Activated T-cell treated with anti-CD3 and anti-CD28 coated beads for 24 hours (primary cell): ENCODE measurements around the gene PABPC1L2B.
"Not testable (repeated sequence)": the region's sequence is repeated elsewhere in the genome, so short reads cannot be mapped to it uniquely, and the experiment has no call there.

ENCODE experiments used
- DNase-seq: peaks from one replicate; pipeline ENCODE4 v3.0.0-alpha.2; 2020; ENCODE audit warnings: low read depth

Gene PABPC1L2B

GRCh38 chrX:73002733-73003132, at the start of gene PABPC1L2B:
Gene PABPC1L2B, plus strand, starts transcription at chrX:73002939. Its CDS starts 704 bp downstream, at chrX:73003643.
- DNase-seq: not testable (repeated sequence)

- DNase-seq: not testable (repeated sequence)
These were observed 42.8 kb upstream of the PABPC1L2B start for GRCh38 chrX:72959971-72960370.

GRCh38 chrX:72971859-72972258, 30.9 kb upstream of the PABPC1L2B start:
- not testable (repeated sequence) for DNase-seq

- DNase-seq: not testable (repeated sequence)
These were observed 27.9 kb upstream of the PABPC1L2B start for GRCh38 chrX:72974885-72975284.

DNA sequence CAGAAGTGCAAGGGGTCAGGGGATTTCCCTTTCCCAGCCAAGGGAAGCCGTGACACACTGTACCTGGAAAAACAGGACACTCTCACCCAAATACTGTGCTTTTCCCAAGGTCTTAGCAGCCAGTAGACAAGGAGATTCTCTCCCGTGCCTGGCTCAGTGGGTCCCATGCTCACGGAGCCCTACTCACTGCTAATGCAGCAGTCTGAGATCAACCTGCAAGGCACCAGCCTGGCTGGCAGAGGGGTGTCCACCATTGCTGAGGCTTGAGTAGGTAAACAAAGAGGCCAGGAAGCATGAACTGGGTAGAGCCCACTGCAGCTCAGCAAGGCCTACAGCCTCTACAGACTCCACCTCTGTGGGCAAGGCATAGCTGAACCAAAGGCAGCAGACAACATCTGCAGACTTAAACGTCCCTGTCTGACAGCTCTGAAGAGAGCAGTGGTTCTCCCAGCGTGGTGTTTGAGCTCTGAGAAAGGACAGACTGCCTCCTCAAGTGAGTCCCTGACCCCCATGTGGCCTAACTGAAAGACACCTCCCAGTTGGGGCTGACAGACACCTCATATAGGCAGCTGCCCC, 21.8 kb upstream of the PABPC1L2B start:
- not testable (repeated sequence) for DNase-seq

- not testable (repeated sequence) for DNase-seq
These were observed 1.3 kb downstream of the PABPC1L2B start for GRCh38 chrX:73004032-73004431.

DNA sequence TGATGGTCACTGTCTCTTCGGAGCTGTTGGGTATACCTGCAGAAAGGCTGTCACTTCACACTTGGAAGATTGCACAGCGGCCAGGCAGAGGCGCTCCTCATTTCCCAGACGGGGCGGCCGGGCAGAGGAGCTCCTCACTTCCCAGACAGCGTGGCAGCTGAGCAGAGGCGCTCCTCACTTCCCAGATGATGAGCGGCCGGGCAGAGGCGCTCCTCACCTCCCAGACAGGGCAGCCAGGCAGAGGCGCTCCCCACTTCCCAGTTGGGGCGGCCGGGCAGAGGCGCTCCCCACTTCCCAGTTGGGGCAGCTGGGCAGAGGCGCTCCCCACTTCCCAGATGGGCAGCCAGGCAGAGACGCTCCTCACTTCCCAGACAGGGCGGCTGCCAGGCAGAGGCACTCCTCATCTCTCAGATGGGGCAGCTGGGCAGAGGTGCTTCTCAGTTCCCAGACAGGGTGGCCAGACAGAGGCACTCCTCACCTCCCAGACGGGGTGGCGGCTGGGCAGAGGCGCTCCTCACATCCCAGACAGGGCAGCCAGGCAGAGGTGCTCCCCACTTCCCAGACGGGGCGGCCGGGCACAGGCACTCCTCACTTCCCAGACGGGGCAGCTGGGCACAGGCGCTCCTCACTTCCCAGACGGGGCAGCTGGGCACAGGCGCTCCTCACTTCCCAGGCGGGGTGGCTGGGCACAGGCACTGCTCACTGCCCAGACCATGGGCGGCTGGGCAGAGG, 18.8 kb downstream of the PABPC1L2B start:
- DNase-seq: no peak

GRCh38 chrX:73022093-73022445, 19.3 kb downstream of the PABPC1L2B start:
- not testable (repeated sequence) for DNase-seq

GRCh38 chrX:73028876-73029275, 26.1 kb downstream of the PABPC1L2B start:
- no peak for DNase-seq
